Measurements from ENCODE around the gene PTGFRN. TPM values are rescaled to one million over a fixed set of nuclear protein-coding genes. Genes with fewer than 3 reads are reported as not detected.

The PTGFRN gene
- total and polyA plus RNA-seq, 9 donors = 22.9 to 106 (median 65.8) TPM

DNA sequence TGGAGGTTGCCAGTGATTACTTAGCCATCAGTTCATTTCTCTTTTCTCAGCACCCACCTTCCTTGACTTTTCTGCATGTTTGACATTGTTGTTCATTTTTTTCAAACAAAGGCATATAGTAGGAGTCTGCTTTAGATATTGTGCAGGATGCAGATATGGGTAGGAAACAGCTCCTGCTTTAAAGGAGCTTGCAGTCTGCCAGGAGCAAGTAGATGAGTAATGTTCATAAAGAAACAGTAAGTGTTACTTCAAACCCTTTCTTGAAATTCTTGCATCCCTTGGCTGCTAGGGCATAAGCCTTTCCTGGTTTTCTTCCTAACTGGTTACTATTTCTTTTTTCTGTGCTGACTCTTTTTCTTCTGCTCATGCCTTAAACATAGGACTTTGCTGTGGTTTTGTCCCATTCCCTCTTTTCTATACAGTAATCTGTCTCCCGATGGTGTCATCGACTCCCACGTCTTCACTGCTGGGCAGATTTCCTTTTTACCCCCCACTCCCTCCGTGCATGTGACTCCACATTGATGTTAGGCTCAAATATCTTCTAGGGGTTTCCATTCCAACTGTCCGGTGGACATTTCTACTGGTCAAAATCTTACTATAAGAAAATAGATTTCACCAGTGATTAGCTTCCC, 20.4 kb downstream of the PTGFRN start:
- Histone ChIP-seq H3K9me3 (no peaks in the 10 kb centered on the region), H3K27me3 (no peaks in the 10 kb centered on the region), H3K4me3 (no peak overlapping the region), H3K36me3 (no peaks in the 10 kb centered on the region), H3K27ac (no peak overlapping the region), H3K4me1 (ENCODE audit: insufficient read depth) (no peaks in the 10 kb centered on the region)
- 77 to 81% (median 78%) methylated on average over 5 of the region's 5 CpGs for WGBS, 3 donors
- no peak for DNase-seq
- intact Hi-C loops (cut with DNase I) = loop anchor here in 2 of 4 donors (10.0 kb wide), 2 partner anchors 55 to 125 kb away; no protein-coding TSS in a partner anchor
- TF ChIP-seq EP300 (IDR thresholded peaks at IDR 0.05) = no peak
- TF ChIP-seq POLR2A (IDR thresholded peaks at IDR 0.05) = no peak
- no peak for TF ChIP-seq CTCF (IDR thresholded peaks at IDR 0.05)

- TF ChIP-seq CTCF (IDR thresholded peaks at IDR 0.05) (no peak), POLR2A (IDR thresholded peaks at IDR 0.05) (no peak), EP300 (IDR thresholded peaks at IDR 0.05) (no peak)
- H3K9me3 ChIP-seq = no peaks in the 10 kb centered on the region
- WGBS, 3 donors = 77 to 81% (median 80%) methylated on average over 7 of the region's 7 CpGs
Observed at GRCh38 chr1:116931016-116931918, 21.6 kb downstream of the PTGFRN start.

GRCh38 chr1:116933606-116934515, 24.1 kb downstream of the PTGFRN start:
- TF ChIP-seq POLR2A (IDR thresholded peaks at IDR 0.05) (no peak), EP300 (IDR thresholded peaks at IDR 0.05) (no peak), CTCF (IDR thresholded peaks at IDR 0.05) (no peak)
- WGBS, 3 donors = 94 to 96% (median 95%) methylated on average over 3 of the region's 3 CpGs
- DNase-seq = no peak
- H3K27me3 ChIP-seq = no peaks in the 10 kb centered on the region
- intact Hi-C loops (cut with DNase I) = no loop called here
- no peaks in the 10 kb centered on the region for H3K36me3 ChIP-seq
- H3K4me3 ChIP-seq = no peak overlapping the region
- H3K9me3 ChIP-seq = no peaks in the 10 kb centered on the region
- H3K4me1 ChIP-seq (ENCODE audit: insufficient read depth) = no peaks in the 10 kb centered on the region
- H3K27ac ChIP-seq = no peak overlapping the region

More at GRCh38 chr1:116931016-116931918, 21.6 kb downstream of the PTGFRN start:
- intact Hi-C loops (cut with DNase I) = no loop called here
- no peaks in the 10 kb centered on the region for H3K27me3 ChIP-seq
- no peak overlapping the region for H3K4me3 ChIP-seq
- H3K27ac ChIP-seq = no peak overlapping the region
- DNase-seq = no peak
- H3K4me1 ChIP-seq (ENCODE audit: insufficient read depth) = no peaks in the 10 kb centered on the region
- H3K36me3 ChIP-seq = no peaks in the 10 kb centered on the region

GRCh38 chr1:116934586-116935207, 25.0 kb downstream of the PTGFRN start:
- Histone ChIP-seq H3K36me3 (no peaks in the 10 kb centered on the region), H3K27me3 (no peaks in the 10 kb centered on the region), H3K27ac (no peak overlapping the region), H3K4me1 (ENCODE audit: insufficient read depth) (no peaks in the 10 kb centered on the region), H3K4me3 (no peak overlapping the region), H3K9me3 (no peaks in the 10 kb centered on the region)
- no peak for TF ChIP-seq EP300 (IDR thresholded peaks at IDR 0.05)
- peak in 1 of 3 donors; percentile 13 for TF ChIP-seq CTCF (IDR thresholded peaks at IDR 0.05)
- 55 to 75% (median 75%) methylated on average over 3 of the region's 3 CpGs for WGBS, 3 donors
- no peak for DNase-seq
- intact Hi-C loops (cut with DNase I) = no loop called here
